GM23338 (cell line): ENCODE results near the gene CTDSP2. TPM values are rescaled to one million over a fixed set of nuclear protein-coding genes. Genes with fewer than 3 reads are reported as not detected.
"Not testable (repeated sequence)": the region's sequence is repeated elsewhere in the genome, so short reads cannot be mapped to it uniquely, and the experiment has no call there.

Source experiments
- ATAC-seq: fragments of 200-7000 bp; cut with Tn5 transposase; 3 replicates; pipeline ENCODE4 v1.9.1; 2020
- DNase-seq: peaks from one replicate; pipeline ENCODE4 v3.0.0-alpha.2; 2015; ENCODE audit warnings: low spot score
- H2AFZ ChIP-seq: fragments of 200-600 bp; sonication (generic); 2 replicates; pipeline ENCODE4 v1.8.0; 2016; ENCODE audit warnings: antibody characterized with exemption, mild to moderate bottlenecking, moderate library complexity
- H3F3A ChIP-seq: fragments of 200-600 bp; sonication (generic); replicated peaks from 2 replicates; pipeline ENCODE4 v1.8.0; 2017; ENCODE audit warnings: antibody characterized with exemption, mixed run types, low read depth
- H3K27ac ChIP-seq: fragments of 200-600 bp; sonication (generic); 2 replicates; pipeline ENCODE4 v1.6.1; 2016; ENCODE audit warnings: low read depth
- H3K27me3 ChIP-seq: fragments of 200-600 bp; sonication (generic); 2 replicates; pipeline ENCODE4 v1.8.0; 2016; ENCODE audit warnings: mild to moderate bottlenecking, mixed run types, moderate library complexity; ENCODE audit not compliant: insufficient read depth
- H3K36me3 ChIP-seq: fragments of 200-600 bp; sonication (generic); 2 replicates; pipeline ENCODE4 v1.8.0; 2016; ENCODE audit warnings: mild to moderate bottlenecking; ENCODE audit not compliant: insufficient read depth
- H3K4me1 ChIP-seq: fragments of 200-600 bp; sonication (generic); 2 replicates; pipeline ENCODE4 v1.8.0; 2016; ENCODE audit warnings: mild to moderate bottlenecking, moderate library complexity; ENCODE audit not compliant: insufficient read depth
- H3K4me2 ChIP-seq: fragments of 200-600 bp; sonication (generic); 2 replicates; pipeline ENCODE4 v1.7.1; 2017; ENCODE audit warnings: mixed run types
- H3K4me3 ChIP-seq: fragments of 200-600 bp; sonication (generic); 2 replicates; pipeline ENCODE4 v1.6.1; 2016; ENCODE audit warnings: mixed run types
- H3K79me2 ChIP-seq: fragments of 200-600 bp; sonication (generic); replicated peaks from 2 replicates; pipeline ENCODE4 v1.8.0; 2017; ENCODE audit warnings: mild to moderate bottlenecking; ENCODE audit not compliant: insufficient read depth
- H3K9me2 ChIP-seq: fragments of 200-600 bp; sonication (generic); 2 replicates; pipeline ENCODE4 v1.8.0; 2017; ENCODE audit not compliant: insufficient read depth
- H4K20me1 ChIP-seq: fragments of 200-600 bp; sonication (generic); replicated peaks from 2 replicates; pipeline ENCODE4 v1.8.0; 2017; ENCODE audit warnings: mild to moderate bottlenecking; ENCODE audit not compliant: insufficient read depth
- H3K27ac Mint-ChIP-seq: 2 replicates; pipeline ENCODE4 v1.8.0; 2020; ENCODE audit warnings: inconsistent platforms, mild to moderate bottlenecking, moderate library complexity, mixed read lengths
- H3K27me3 Mint-ChIP-seq: 3 replicates; pipeline ENCODE4 v1.8.0; 2022; ENCODE audit warnings: low read depth, mild to moderate bottlenecking, moderate library complexity, mixed read lengths, inconsistent platforms; ENCODE audit not compliant: insufficient read depth, poor library complexity
- H3K36me3 Mint-ChIP-seq: 3 replicates; pipeline ENCODE4 v1.8.0; 2021; ENCODE audit warnings: low read depth, mild to moderate bottlenecking, inconsistent platforms, moderate library complexity, mixed read lengths
- H3K4me1 Mint-ChIP-seq: 3 replicates; pipeline ENCODE4 v1.8.0; 2020; ENCODE audit warnings: mild to moderate bottlenecking, inconsistent platforms, mixed read lengths
- H3K4me3 Mint-ChIP-seq: 3 replicates; pipeline ENCODE4 v1.8.0; 2021; ENCODE audit warnings: moderate library complexity, mild to moderate bottlenecking, inconsistent platforms, mixed read lengths
- H3K9me3 Mint-ChIP-seq: 3 replicates; pipeline ENCODE4 v1.8.0; 2020; ENCODE audit warnings: moderate library complexity, mild to moderate bottlenecking, inconsistent platforms, mixed read lengths
- CREB1 ChIP-seq: fragments of 250-450 bp; sonication (Bioruptor Pico); IDR thresholded peaks from 2 replicates; pipeline ENCODE4 v1.5.0; 2020; ENCODE audit warnings: low read depth, mild to moderate bottlenecking, moderate library complexity
- EZH2 ChIP-seq: fragments of 200-600 bp; sonication (generic); IDR thresholded peaks from one replicate; pipeline ENCODE4 v1.8.0; 2017; ENCODE audit warnings: antibody characterized with exemption, mild to moderate bottlenecking, low read depth; ENCODE audit not compliant: unreplicated experiment
- EZH2phosphoT487 ChIP-seq: fragments of 200-600 bp; sonication (generic); IDR thresholded peaks from one replicate; pipeline ENCODE4 v1.8.1; 2018; ENCODE audit warnings: antibody characterized with exemption; ENCODE audit not compliant: unreplicated experiment
- JUNB ChIP-seq: IDR thresholded peaks from one replicate; pipeline ENCODE4 v1.6.1; 2016; ENCODE audit warnings: antibody characterized with exemption; ENCODE audit not compliant: unreplicated experiment
- NANOG ChIP-seq: IDR thresholded peaks from 2 replicates; pipeline ENCODE4 v1.6.1; 2016; ENCODE audit warnings: antibody characterized with exemption, borderline replicate concordance
- POLR2AphosphoS5 ChIP-seq: IDR thresholded peaks from 2 replicates; pipeline ENCODE4 v1.6.1; 2016; ENCODE audit warnings: antibody characterized with exemption, low read depth
- STAT1 ChIP-seq: IDR thresholded peaks from one replicate; pipeline ENCODE4 v1.6.1; 2016; ENCODE audit warnings: antibody characterized with exemption; ENCODE audit not compliant: unreplicated experiment
- ZNF114 ChIP-seq: fragments of 250-450 bp; sonication (Bioruptor Pico); IDR thresholded peaks from 2 replicates; pipeline ENCODE4 v1.5.0; 2020; ENCODE audit warnings: mild to moderate bottlenecking, moderate library complexity
- ZNF331 ChIP-seq: fragments of 250-450 bp; sonication (Bioruptor Pico); IDR thresholded peaks from 2 replicates; pipeline ENCODE4 v1.5.0; 2020; ENCODE audit warnings: low read depth, mild to moderate bottlenecking, moderate library complexity
- polyA plus RNA-seq: library from polyadenylated mRNA; unstranded; fragments of >200 nt; fragmentation: Nextera tagmentation; extraction: Ambion mirVana; gene quantifications from 2 replicates; pipeline ENCODE4 v1.2.1, GENCODE V29; 2016
- total RNA-seq: library from RNA; depleted of rRNA; stranded (reverse); fragments of >200 nt; shearing (Covaris generic); gene quantifications from 2 replicates; pipeline ENCODE4 v1.2.3, GENCODE V29; 2014
- TF ChIP-seq, protein P1 (sequence below), 2 experiments: fragments of 200-600 bp in 1 of 2; sonication (generic) in 1 of 2; conservative IDR thresholded peaks; 2 replicates each; pipeline versions ENCODE4 v1.5.1 to v1.6.1; 2016 to 2017; ENCODE audit warnings: antibody characterized with exemption in 2 of 2, low read depth in 2 of 2, mild to moderate bottlenecking in 2 of 2, moderate library complexity in 1 of 2
- TF ChIP-seq, protein P2 (sequence below): fragments of 250-450 bp; sonication (Bioruptor Pico); IDR thresholded peaks from 2 replicates; pipeline ENCODE4 v1.5.0; 2020; ENCODE audit warnings: mild to moderate bottlenecking, moderate library complexity
- TF ChIP-seq, protein P3 (sequence below): IDR thresholded peaks from one replicate; pipeline ENCODE4 v1.6.1; 2018; ENCODE audit warnings: antibody characterized with exemption; ENCODE audit not compliant: unreplicated experiment

Gene CTDSP2
- total and polyA plus RNA-seq, 2 experiments from 2014 or later, result 22.8 to 81.9 TPM

DNA sequence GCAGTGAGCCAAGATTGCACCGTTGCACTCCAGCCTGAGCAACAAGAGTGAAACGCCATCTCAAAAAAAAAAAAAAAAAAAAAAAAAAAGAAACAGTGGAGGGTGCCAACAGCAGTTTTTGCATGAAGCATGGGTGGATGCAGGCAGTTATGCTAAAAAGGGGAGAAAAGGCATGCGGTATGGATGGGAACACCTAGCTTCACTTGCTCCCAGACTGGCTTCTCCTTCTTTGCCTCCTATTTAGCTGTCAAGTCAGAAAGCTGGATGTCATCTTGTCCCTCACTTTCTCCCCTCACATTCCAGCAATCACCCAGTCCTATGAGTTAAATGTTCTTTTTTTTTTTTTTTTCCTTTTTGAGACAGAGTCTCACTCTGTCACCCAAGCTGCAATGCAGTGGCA lies 71.5 kb downstream of the CTDSP2 start:
- no peaks in the 10 kb centered on the region for H3K79me2 ChIP-seq
- TF ChIP-seq STAT1 (no peak), CREB1 (no peak), POLR2AphosphoS5 (no peak), JUNB (no peak), EZH2phosphoT487 (no peak), NANOG (no peak), ZNF331 (no peak), EZH2 (no peak), ZNF114 (CRISPR knock-in tag) (no peak)
- TF ChIP-seq, protein P1, sequence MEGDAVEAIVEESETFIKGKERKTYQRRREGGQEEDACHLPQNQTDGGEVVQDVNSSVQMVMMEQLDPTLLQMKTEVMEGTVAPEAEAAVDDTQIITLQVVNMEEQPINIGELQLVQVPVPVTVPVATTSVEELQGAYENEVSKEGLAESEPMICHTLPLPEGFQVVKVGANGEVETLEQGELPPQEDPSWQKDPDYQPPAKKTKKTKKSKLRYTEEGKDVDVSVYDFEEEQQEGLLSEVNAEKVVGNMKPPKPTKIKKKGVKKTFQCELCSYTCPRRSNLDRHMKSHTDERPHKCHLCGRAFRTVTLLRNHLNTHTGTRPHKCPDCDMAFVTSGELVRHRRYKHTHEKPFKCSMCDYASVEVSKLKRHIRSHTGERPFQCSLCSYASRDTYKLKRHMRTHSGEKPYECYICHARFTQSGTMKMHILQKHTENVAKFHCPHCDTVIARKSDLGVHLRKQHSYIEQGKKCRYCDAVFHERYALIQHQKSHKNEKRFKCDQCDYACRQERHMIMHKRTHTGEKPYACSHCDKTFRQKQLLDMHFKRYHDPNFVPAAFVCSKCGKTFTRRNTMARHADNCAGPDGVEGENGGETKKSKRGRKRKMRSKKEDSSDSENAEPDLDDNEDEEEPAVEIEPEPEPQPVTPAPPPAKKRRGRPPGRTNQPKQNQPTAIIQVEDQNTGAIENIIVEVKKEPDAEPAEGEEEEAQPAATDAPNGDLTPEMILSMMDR (conservative IDR thresholded peaks at IDR 0.05; ENCODE audit: low read depth in 2 of 2), result no peak
- TF ChIP-seq, protein P2, sequence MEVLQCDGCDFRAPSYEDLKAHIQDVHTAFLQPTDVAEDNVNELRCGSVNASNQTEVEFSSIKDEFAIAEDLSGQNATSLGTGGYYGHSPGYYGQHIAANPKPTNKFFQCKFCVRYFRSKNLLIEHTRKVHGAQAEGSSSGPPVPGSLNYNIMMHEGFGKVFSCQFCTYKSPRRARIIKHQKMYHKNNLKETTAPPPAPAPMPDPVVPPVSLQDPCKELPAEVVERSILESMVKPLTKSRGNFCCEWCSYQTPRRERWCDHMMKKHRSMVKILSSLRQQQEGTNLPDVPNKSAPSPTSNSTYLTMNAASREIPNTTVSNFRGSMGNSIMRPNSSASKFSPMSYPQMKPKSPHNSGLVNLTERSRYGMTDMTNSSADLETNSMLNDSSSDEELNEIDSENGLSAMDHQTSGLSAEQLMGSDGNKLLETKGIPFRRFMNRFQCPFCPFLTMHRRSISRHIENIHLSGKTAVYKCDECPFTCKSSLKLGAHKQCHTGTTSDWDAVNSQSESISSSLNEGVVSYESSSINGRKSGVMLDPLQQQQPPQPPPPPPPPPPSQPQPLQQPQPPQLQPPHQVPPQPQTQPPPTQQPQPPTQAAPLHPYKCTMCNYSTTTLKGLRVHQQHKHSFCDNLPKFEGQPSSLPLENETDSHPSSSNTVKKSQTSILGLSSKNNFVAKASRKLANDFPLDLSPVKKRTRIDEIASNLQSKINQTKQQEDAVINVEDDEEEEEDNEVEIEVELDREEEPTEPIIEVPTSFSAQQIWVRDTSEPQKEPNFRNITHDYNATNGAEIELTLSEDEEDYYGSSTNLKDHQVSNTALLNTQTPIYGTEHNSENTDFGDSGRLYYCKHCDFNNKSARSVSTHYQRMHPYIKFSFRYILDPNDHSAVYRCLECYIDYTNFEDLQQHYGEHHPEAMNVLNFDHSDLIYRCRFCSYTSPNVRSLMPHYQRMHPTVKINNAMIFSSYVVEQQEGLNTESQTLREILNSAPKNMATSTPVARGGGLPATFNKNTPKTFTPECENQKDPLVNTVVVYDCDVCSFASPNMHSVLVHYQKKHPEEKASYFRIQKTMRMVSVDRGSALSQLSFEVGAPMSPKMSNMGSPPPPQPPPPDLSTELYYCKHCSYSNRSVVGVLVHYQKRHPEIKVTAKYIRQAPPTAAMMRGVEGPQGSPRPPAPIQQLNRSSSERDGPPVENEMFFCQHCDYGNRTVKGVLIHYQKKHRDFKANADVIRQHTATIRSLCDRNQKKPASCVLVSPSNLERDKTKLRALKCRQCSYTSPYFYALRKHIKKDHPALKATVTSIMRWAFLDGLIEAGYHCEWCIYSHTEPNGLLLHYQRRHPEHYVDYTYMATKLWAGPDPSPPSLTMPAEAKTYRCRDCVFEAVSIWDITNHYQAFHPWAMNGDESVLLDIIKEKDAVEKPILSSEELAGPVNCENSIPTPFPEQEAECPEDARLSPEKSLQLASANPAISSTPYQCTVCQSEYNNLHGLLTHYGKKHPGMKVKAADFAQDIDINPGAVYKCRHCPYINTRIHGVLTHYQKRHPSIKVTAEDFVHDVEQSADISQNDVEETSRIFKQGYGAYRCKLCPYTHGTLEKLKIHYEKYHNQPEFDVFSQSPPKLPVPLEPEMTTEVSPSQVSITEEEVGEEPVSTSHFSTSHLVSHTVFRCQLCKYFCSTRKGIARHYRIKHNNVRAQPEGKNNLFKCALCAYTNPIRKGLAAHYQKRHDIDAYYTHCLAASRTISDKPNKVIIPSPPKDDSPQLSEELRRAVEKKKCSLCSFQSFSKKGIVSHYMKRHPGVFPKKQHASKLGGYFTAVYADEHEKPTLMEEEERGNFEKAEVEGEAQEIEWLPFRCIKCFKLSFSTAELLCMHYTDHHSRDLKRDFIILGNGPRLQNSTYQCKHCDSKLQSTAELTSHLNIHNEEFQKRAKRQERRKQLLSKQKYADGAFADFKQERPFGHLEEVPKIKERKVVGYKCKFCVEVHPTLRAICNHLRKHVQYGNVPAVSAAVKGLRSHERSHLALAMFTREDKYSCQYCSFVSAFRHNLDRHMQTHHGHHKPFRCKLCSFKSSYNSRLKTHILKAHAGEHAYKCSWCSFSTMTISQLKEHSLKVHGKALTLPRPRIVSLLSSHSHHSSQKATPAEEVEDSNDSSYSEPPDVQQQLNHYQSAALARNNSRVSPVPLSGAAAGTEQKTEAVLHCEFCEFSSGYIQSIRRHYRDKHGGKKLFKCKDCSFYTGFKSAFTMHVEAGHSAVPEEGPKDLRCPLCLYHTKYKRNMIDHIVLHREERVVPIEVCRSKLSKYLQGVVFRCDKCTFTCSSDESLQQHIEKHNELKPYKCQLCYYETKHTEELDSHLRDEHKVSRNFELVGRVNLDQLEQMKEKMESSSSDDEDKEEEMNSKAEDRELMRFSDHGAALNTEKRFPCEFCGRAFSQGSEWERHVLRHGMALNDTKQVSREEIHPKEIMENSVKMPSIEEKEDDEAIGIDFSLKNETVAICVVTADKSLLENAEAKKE (CRISPR knock-in tag), result no peak
- TF ChIP-seq, protein P3, sequence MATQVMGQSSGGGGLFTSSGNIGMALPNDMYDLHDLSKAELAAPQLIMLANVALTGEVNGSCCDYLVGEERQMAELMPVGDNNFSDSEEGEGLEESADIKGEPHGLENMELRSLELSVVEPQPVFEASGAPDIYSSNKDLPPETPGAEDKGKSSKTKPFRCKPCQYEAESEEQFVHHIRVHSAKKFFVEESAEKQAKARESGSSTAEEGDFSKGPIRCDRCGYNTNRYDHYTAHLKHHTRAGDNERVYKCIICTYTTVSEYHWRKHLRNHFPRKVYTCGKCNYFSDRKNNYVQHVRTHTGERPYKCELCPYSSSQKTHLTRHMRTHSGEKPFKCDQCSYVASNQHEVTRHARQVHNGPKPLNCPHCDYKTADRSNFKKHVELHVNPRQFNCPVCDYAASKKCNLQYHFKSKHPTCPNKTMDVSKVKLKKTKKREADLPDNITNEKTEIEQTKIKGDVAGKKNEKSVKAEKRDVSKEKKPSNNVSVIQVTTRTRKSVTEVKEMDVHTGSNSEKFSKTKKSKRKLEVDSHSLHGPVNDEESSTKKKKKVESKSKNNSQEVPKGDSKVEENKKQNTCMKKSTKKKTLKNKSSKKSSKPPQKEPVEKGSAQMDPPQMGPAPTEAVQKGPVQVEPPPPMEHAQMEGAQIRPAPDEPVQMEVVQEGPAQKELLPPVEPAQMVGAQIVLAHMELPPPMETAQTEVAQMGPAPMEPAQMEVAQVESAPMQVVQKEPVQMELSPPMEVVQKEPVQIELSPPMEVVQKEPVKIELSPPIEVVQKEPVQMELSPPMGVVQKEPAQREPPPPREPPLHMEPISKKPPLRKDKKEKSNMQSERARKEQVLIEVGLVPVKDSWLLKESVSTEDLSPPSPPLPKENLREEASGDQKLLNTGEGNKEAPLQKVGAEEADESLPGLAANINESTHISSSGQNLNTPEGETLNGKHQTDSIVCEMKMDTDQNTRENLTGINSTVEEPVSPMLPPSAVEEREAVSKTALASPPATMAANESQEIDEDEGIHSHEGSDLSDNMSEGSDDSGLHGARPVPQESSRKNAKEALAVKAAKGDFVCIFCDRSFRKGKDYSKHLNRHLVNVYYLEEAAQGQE, result no peak
- Mint-ChIP-seq H3K36me3 (peaks cover 13% of the 10 kb centered on the region), H3K9me3 (no peaks in the 10 kb centered on the region; the same call in 2 of the 3 replicates), H3K4me1 (peaks cover 6% of the 10 kb centered on the region), H3K27me3 (peaks cover 12% of the 10 kb centered on the region), H3K4me3 (no peak overlapping the region), H3K27ac (no peak overlapping the region)
- no peaks in the 10 kb centered on the region for H3K9me2 ChIP-seq
- H3K4me2 ChIP-seq, result no peak overlapping the region
- no peak for ATAC-seq
- DNase-seq, result no peak
- H3F3A ChIP-seq, result no peaks in the 10 kb centered on the region
- no peaks in the 10 kb centered on the region for H3K36me3 ChIP-seq
- peaks cover 2% of the 10 kb centered on the region; the same call in 1 of the 2 replicates for H4K20me1 ChIP-seq
- H2AFZ ChIP-seq, result no peak overlapping the region
- no peak overlapping the region for H3K4me3 ChIP-seq
- no peaks in the 10 kb centered on the region for H3K4me1 ChIP-seq
- peaks cover 19% of the 10 kb centered on the region for H3K27me3 ChIP-seq
- H3K27ac ChIP-seq, result no peak overlapping the region

DNA sequence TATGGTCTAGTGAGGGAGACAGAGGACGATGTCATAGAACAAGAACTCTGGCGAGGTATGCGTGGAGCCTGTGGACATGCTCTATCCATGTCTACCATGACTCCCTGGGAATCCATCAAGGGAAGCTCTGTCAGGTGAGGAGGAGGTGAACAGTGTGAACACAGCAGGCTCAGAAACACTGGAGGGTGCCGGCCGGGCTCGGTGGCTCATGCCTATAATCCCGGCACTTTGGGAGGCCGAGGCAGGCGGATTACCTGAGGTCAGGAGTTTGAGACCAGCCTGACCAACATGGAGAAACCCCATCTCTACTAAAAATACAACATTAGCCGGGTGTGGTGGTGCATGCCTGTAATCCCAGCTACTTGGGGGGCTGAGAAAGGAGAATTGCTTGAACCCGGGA lies 71.9 kb downstream of the CTDSP2 start:
- not testable (repeated sequence) for H3K4me3 Mint-ChIP-seq, H4K20me1 ChIP-seq, H3K4me2 ChIP-seq, H3K27ac ChIP-seq, ATAC-seq, H2AFZ ChIP-seq, H3F3A ChIP-seq, H3K27ac Mint-ChIP-seq, H3K4me3 ChIP-seq, DNase-seq, H3K36me3 ChIP-seq, H3K79me2 ChIP-seq, H3K9me3 Mint-ChIP-seq, H3K9me2 ChIP-seq, H3K4me1 Mint-ChIP-seq, H3K4me1 ChIP-seq
- H3K27me3 ChIP-seq, result peaks cover 19% of the 10 kb centered on the region
- Mint-ChIP-seq H3K27me3 (peaks cover 12% of the 10 kb centered on the region), H3K36me3 (peaks cover 17% of the 10 kb centered on the region)
